GM13977 (cell line): Measurements from ENCODE around the gene APOLD1.

Experiments used
- DNase-seq: peaks from one replicate; pipeline ENCODE4 v3.0.0; 2012; ENCODE audit warnings: low spot score
- in situ Hi-C: fragments of 300-500 bp; cut with MboI; formaldehyde crosslinking; loops from one replicate; pipeline ENCODE4 v1.12.0; 2022; ENCODE audit warnings: low sequenced_read_pairs, low pct_unique_long_range_greater_than_20kb, mixed read lengths, inconsistent platforms; ENCODE audit not compliant: unreplicated experiment
- TF ChIP-seq, protein P1 (sequence below): IDR thresholded peaks from 2 replicates; pipeline ENCODE4 v1.5.1; 2012; ENCODE audit warnings: mild to moderate bottlenecking, control low read depth; ENCODE audit not compliant: insufficient read depth; ENCODE audit errors: extremely low read depth, missing control alignments

The APOLD1 gene

DNA sequence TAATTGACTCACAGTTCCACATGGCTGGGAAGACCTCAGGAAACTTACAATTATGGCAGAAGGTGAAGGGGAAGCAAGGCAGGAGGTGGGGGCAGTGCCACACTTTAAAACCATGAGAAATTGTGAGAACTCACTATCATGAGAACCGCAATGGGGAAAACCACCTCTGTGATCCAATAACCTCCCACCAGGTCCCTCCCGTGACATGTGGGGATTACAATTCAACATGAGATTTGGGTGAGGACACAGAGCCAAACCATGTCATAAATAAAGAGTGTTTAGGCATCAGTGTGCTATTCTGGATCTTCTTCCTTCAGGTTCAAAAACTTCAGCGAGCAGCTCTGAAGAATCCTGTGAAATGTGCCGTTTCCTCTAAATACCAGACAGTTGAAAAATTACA, 37.4 kb downstream of the APOLD1 start:
- in situ Hi-C loops, result no loop called here
- TF ChIP-seq, protein P1, sequence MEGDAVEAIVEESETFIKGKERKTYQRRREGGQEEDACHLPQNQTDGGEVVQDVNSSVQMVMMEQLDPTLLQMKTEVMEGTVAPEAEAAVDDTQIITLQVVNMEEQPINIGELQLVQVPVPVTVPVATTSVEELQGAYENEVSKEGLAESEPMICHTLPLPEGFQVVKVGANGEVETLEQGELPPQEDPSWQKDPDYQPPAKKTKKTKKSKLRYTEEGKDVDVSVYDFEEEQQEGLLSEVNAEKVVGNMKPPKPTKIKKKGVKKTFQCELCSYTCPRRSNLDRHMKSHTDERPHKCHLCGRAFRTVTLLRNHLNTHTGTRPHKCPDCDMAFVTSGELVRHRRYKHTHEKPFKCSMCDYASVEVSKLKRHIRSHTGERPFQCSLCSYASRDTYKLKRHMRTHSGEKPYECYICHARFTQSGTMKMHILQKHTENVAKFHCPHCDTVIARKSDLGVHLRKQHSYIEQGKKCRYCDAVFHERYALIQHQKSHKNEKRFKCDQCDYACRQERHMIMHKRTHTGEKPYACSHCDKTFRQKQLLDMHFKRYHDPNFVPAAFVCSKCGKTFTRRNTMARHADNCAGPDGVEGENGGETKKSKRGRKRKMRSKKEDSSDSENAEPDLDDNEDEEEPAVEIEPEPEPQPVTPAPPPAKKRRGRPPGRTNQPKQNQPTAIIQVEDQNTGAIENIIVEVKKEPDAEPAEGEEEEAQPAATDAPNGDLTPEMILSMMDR, result no peak
- DNase-seq, result no peak

DNA sequence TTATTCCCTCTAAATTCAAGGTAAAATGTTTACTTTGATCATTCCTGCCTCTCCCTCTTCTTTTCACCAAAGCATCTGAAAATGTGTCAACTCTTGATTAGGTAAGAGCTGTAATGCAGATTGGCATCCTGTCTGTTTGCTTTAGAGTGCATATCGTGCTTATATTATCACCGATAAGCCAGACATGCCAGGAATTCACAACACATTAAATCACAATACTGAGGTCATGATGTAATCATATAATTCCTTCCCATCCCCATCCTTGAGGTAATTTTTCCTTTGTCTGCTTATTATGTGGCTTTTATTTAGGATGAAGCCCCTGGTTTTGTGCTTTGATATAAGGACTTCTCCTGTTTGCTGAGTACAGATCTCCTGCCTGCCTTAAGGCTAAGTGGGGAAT, 37.8 kb downstream of the APOLD1 start:
- in situ Hi-C loops, result no loop called here
- DNase-seq, result no peak

DNA sequence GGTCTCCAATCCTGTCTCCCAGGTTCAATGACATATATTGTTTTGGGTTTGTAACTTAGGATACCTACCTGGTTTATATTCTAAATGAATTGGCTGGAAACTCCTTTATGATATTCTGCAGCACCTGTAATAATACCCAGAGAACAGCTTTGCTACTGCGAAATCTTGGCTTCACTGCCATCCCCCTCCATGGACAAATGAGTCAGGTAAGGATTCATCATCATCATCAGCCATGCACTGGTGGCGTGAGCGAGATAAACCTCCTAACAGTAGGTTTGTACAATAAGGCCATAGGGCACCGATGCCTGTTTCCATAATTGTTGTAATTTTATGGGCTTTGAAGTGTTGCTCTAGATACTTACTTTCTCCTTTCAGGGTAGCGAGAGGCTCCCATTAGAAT, 38.4 kb downstream of the APOLD1 start:
- no peak for DNase-seq
- in situ Hi-C loops, result no loop called here
- TF ChIP-seq, protein P1, result no peak

More for the DNA sequence above, 37.8 kb downstream of the APOLD1 start:
- TF ChIP-seq, protein P1, result no peak

DNA sequence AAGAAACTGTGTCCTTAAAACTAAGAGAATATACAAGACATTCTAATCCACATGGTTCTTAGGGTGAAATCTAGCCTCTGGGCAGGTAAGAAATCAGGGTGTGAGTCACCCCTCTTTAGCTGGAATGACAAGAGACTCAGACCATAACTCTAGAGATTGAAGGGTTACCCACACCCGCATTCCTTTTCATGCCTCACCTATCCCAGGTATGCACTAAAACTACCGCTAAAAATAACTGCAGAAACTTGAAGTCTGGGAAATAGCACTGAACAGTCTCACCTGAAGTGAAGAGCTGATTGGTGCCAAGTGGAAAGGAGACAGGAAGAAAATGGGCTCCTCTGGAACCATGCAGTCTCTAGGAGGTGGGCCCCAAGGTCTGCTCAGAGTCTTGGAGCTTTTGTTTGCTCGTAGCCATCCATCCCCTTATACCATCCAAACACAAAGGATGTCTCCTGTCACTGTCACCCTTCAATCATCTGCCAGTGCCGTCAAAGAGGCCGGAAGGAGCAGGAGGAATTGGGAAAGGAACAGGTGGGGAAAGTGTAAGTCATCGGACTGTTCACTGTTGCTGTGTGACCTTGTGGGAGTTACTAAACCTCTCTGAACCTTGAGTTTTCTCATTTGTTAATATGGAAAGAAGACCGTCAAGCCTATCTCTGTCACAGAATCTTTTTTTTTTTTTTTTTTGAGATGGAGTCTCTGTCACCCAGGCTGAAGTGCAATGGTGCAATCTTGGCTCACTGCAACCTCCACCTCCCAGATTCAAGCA, 50.1 kb downstream of the APOLD1 start:
- TF ChIP-seq, protein P1, result no peak
- DNase-seq, result no peak
- in situ Hi-C loops, result no loop called here

DNA sequence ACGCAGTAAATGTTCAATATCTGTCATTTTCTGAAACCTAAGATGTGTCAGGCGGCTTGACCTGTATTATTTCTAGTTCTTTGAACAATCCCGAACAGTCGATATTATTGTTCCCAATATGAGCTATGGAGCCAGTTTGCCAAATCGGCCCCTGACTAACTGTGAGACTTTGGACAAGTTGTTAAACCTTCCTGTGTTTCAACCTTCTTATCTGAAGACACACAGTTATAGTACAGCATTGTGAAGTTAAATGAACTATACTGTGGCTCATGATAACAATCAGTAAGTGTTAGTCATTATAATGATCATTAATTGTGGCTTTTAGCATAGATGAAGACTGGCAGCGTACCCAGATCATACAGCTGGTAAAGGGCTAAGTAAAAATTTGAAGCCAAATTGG, 51.1 kb downstream of the APOLD1 start:
- DNase-seq, result no peak
- in situ Hi-C loops, result no loop called here
- TF ChIP-seq, protein P1, result no peak

DNA sequence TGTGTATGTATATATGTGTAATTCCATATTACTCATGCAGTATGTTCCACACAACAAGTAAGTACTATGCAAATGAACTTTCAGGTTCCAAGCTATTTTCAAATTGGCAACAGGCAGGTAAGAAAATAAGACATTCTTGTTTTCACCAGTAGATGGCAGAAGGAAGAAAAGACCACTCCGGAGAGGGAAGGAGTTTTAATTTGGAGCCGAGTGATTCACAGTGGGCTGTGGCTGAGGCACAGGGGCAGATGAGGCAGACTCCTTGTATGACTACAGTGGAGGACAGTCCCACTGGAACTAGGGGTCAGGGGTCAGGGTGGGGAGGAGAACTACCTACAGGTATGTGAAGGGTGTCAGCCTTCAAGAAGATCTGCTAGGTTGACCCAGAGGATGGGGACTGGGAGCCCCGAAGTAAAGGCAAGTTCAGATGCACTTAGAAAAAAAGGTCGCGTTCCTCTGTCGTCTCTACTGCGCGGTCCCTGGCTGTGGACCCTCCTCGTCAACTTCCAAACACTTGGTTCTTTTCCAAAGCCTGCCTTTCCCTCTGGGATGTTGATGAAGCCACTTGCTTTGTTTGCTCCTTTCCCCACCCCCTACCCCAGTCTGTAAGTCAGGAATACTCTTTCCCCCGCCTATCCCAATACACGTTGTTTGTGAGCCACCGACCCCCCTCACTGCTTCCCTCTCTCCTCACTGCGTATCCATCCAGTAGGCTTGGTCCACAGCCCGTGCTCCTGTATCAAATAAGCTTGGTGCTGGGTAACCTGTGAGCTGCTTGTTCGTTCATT, 51.8 kb downstream of the APOLD1 start:
- peak; percentile 66 for DNase-seq
- in situ Hi-C loops, result no loop called here
- TF ChIP-seq, protein P1, result peak; percentile 47
